Coronary artery (tissue), 2 donors: ENCODE measurements around the gene DPYSL3.
A peak's percentile ranks its signal among the peaks of the same experiment; 100 is the strongest.

Experiments
- DNase-seq: peaks from one replicate; pipeline ENCODE4 v3.0.0-alpha.2; 2017; ENCODE audit warnings: low spot score
- H3K27ac ChIP-seq, 2 donors: fragments of 200-600 bp; sonication (generic); one replicate each; pipeline ENCODE4 v1.5.1; 2016 to 2019
- H3K4me3 ChIP-seq: fragments of 200-600 bp; sonication (generic); 2 replicates; pipeline ENCODE4 v1.5.1; 2016; ENCODE audit warnings: mild to moderate bottlenecking, moderate library complexity
- CTCF ChIP-seq: fragments of 200-600 bp; sonication (generic); IDR thresholded peaks from one replicate; pipeline ENCODE4 v1.5.1; 2019; ENCODE audit warnings: antibody characterized with exemption

Gene DPYSL3

GRCh38 chr5:147551677-147552076, 41.8 kb upstream of the DPYSL3 start:
- TF ChIP-seq CTCF = no peak
- no peak for DNase-seq
- H3K27ac ChIP-seq = peak overlapping the region in 1 of 2 donors; percentile 9

GRCh38 chr5:147547730-147548129, 37.9 kb upstream of the DPYSL3 start:
- no peak overlapping the region for H3K4me3 ChIP-seq
- DNase-seq = no peak
- TF ChIP-seq CTCF = no peak
- peak overlapping the region; percentile 44 to 46 for H3K27ac ChIP-seq

More at GRCh38 chr5:147551677-147552076, 41.8 kb upstream of the DPYSL3 start:
- H3K4me3 ChIP-seq = no peak overlapping the region

GRCh38 chr5:147544556-147544955, 34.7 kb upstream of the DPYSL3 start:
- Histone ChIP-seq H3K4me3 (no peak overlapping the region), H3K27ac (no peak overlapping the region)
- no peak for TF ChIP-seq CTCF
- no peak for DNase-seq

GRCh38 chr5:147539053-147539452, 29.2 kb upstream of the DPYSL3 start:
- no peak for DNase-seq
- Histone ChIP-seq H3K27ac (no peak overlapping the region), H3K4me3 (no peak overlapping the region)
- TF ChIP-seq CTCF = no peak

- no peak overlapping the region for H3K27ac ChIP-seq
Observed at GRCh38 chr5:147538236-147538635, 28.4 kb upstream of the DPYSL3 start.

DNA sequence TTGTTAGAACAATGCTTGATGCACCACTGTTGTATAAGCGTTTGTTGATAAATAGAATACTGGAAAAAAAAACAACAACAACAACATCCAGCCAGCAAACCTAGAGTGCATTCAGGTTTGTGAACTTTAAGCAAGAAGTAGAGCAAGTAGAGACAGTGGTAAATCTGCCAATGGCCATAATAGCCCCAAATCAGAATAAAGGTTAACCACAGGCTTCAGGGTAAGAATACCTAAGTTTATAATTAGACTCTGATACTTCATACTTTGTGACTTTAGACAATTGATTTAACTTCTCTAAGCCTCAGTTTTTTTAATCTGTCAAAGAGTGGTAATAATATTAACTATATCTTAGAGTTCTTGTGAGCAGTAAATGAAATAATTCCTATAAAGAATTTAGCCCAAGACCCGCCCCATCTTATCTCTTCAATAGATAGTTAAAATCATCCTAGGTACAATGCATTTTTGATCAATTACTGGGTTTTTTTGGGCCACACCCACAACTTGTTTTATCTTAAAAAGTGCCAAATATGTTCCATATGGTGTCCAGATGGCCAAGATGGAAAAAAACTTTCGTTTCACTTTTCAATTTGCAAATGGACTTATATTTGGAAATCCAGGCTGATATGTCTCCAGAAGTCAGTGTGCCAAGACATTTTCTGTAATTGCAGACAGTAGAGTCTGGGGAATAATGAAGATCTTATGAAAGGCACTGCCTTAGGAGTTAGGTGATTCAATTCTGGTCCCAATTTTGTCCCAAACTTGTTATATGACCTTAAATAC, 24.5 kb upstream of the DPYSL3 start:
- Histone ChIP-seq H3K4me3 (no peak overlapping the region), H3K27ac (no peak overlapping the region)
- no peak for DNase-seq
- no peak for TF ChIP-seq CTCF

More at GRCh38 chr5:147538236-147538635, 28.4 kb upstream of the DPYSL3 start:
- no peak for TF ChIP-seq CTCF
- DNase-seq = no peak
- no peak overlapping the region for H3K4me3 ChIP-seq

DNA sequence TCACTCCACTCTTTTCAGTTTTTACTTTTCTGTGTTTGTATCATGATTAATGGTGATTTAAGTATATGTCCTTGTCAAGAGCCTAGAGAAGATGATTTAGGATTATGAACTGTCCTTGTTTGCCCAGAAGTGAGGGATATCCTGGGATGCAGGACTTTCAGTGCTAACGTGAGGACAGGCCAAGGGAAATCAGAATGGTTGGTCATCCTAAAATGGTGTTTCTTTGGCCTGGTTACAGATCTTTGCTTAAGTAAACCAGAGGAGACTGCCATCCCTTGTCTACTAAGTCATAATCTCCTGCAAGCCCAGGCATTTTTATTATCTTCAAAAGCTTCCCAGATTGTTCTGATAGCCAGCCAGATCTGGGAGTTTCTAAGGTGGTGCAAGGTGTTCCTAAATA, 22.3 kb upstream of the DPYSL3 start:
- no peak for DNase-seq
- no peak overlapping the region for H3K4me3 ChIP-seq
- TF ChIP-seq CTCF = no peak
- H3K27ac ChIP-seq = no peak overlapping the region
